CD4-positive, CD25-positive, alpha-beta regulatory T cell (primary cell): Measurements from ENCODE around the gene RNF151. TPM values are rescaled to one million over a fixed set of nuclear protein-coding genes. Genes with fewer than 3 reads are reported as not detected.

ENCODE experiments used
- ATAC-seq, 2 donors: fragments of 150-1000 bp; cut with Tn5 transposase; one replicate each; pipeline ENCODE4 v1.10.0; 2021; ENCODE audit warnings: low read depth in 2 of 2, moderate number of reproducible peaks in 2 of 2, moderate library complexity in 1 of 2
- DNase-seq, 3 donors: peaks; one replicate each; pipeline versions ENCODE4 v3.0.0 to v3.0.0-alpha.2; 2012 to 2022; ENCODE audit warnings: mixed read lengths in 1 of 3
- H3K27ac ChIP-seq: one replicate; pipeline ENCODE4 v1.7.0; 2013; ENCODE audit warnings: mild to moderate bottlenecking, low read length; ENCODE audit not compliant: insufficient read depth, poor library complexity, severe bottlenecking
- H3K27me3 ChIP-seq: one replicate; pipeline ENCODE4 v1.7.0; 2013; ENCODE audit warnings: low read length; ENCODE audit not compliant: control insufficient read depth, insufficient read depth
- H3K36me3 ChIP-seq: one replicate; pipeline ENCODE4 v1.7.0; 2013; ENCODE audit warnings: mild to moderate bottlenecking, low read length, moderate library complexity; ENCODE audit not compliant: control insufficient read depth, insufficient read depth
- H3K4me1 ChIP-seq: 2 replicates; pipeline ENCODE4 v1.7.0; 2013; ENCODE audit warnings: mild to moderate bottlenecking, low read length; ENCODE audit not compliant: insufficient read depth, control insufficient read depth, poor library complexity, severe bottlenecking
- H3K4me3 ChIP-seq: one replicate; pipeline ENCODE4 v1.7.0; 2013; ENCODE audit warnings: low read depth, mild to moderate bottlenecking, low read length, moderate library complexity
- H3K9me3 ChIP-seq, 2 experiments: 1 replicate in 1 of 2; 2 replicates in 1 of 2; pipeline ENCODE4 v1.7.0; 2013; ENCODE audit warnings: low read length in 2 of 2, mild to moderate bottlenecking in 1 of 2, moderate library complexity in 1 of 2; ENCODE audit not compliant: control insufficient read depth in 2 of 2
- H3K27ac Mint-ChIP-seq, 3 donors: one replicate each; pipeline ENCODE4 v1.8.0; 2020 to 2022; ENCODE audit warnings: mild to moderate bottlenecking in 3 of 3, mixed read lengths in 3 of 3, moderate library complexity in 2 of 3
- H3K27me3 Mint-ChIP-seq: one replicate; pipeline ENCODE4 v1.8.0; 2022; ENCODE audit warnings: mild to moderate bottlenecking, mixed read lengths
- H3K36me3 Mint-ChIP-seq: one replicate; pipeline ENCODE4 v1.8.0; 2020; ENCODE audit warnings: mixed read lengths
- H3K4me1 Mint-ChIP-seq, 4 donors: one replicate each; pipeline ENCODE4 v1.8.0; 2020 to 2022; ENCODE audit warnings: mixed read lengths in 4 of 4, mild to moderate bottlenecking in 1 of 4
- H3K4me3 Mint-ChIP-seq, 4 donors: one replicate each; pipeline ENCODE4 v1.8.0; 2020 to 2022; ENCODE audit warnings: mild to moderate bottlenecking in 4 of 4, mixed read lengths in 4 of 4, moderate library complexity in 3 of 4
- H3K9me3 Mint-ChIP-seq, 7 donors: one replicate each; pipeline ENCODE4 v1.8.0; 2020 to 2022; ENCODE audit warnings: mixed read lengths in 7 of 7, mild to moderate bottlenecking in 3 of 7, moderate library complexity in 2 of 7
- polyA plus RNA-seq, 4 donors: library from polyadenylated mRNA; unstranded; fragments of 300-500 nt; fragmentation: Illumina TruSeq; gene quantifications; one replicate each; pipeline ENCODE4 v1.2.3, GENCODE V29; 2021
- total RNA-seq: library from RNA; stranded (reverse); gene quantifications from one replicate; pipeline ENCODE4 v1.2.3, GENCODE V29; 2022

RNF151 gene
- total and polyA plus RNA-seq, 5 donors from 2014 or later = not detected

DNA sequence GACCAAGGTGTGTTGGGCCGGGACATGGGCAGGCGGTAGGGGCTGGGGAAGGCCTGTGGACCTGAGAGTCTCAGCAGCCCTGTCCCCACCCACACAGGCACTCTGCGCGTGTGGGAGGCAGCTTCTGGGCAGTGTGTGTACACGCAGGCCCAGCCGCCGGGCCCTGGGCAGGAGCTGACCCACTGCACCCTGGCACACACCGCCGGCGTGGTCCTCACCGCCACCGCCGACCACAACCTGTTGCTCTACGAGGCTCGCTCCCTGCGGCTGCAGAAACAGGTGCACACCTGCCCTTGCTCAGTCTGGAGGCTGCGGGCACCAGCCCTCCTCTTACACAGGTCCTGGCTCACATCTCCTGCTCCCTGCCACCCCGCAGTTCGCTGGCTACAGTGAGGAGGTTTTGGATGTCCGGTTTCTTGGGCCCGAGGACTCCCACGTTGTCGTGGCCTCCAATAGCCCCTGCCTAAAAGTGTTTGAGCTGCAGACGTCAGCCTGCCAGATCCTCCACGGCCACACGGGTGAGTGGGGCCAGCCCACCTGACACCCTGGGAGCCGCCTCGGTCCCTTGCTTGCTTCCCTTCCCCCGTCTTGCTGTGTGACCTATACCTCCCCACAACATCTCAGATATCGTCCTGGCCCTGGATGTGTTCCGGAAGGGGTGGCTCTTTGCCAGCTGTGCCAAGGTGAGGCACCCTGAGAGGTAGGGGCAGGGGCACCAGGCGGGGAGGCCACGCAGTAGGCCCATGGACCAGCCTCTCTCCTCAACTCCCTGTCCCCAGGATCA, 9.0 kb downstream of the RNF151 start:
- Histone ChIP-seq H3K4me1 (peaks cover 31% of the 10 kb centered on the region), H3K27me3 (no peaks in the 10 kb centered on the region), H3K36me3 (peaks cover 33% of the 10 kb centered on the region), H3K9me3 (no peaks in the 10 kb centered on the region), H3K4me3 (no peak overlapping the region), H3K27ac (no peak overlapping the region)
- DNase-seq (no peak), ATAC-seq (no peak)
- H3K36me3 Mint-ChIP-seq = peaks cover 6% of the 10 kb centered on the region
- H3K27me3 Mint-ChIP-seq = peaks cover 17% of the 10 kb centered on the region
- no peak overlapping the region for H3K27ac Mint-ChIP-seq
- H3K4me1 Mint-ChIP-seq = peaks cover 6 to 27% (median 11%) of the 10 kb centered on the region in 4 donors
- peak overlapping the region in 2 of 4 donors; percentile 10 to 24 for H3K4me3 Mint-ChIP-seq
- H3K9me3 Mint-ChIP-seq = no peaks in the 10 kb centered on the region

DNA sequence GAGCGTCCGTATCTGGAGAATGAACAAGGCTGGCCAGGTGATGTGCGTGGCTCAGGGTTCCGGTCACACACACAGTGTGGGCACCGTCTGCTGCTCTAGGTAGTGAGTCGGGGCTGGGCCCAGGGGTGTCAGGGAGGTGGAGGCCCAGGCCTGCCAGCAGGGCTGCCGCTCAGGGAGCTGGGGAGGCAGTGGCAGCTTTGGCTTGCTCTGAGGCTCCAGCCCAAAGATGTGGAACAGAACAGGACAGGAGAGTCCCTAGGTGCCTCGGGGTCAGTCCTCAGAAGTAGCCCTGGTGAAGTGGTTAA, 9.5 kb downstream of the RNF151 start:
- Mint-ChIP-seq H3K36me3 (peaks cover 6% of the 10 kb centered on the region), H3K27ac (no peak overlapping the region), H3K4me3 (no peak overlapping the region), H3K27me3 (peaks cover 22% of the 10 kb centered on the region), H3K9me3 (no peaks in the 10 kb centered on the region), H3K4me1 (peaks cover 6 to 22% (median 8%) of the 10 kb centered on the region in 4 donors)
- peaks cover 33% of the 10 kb centered on the region for H3K36me3 ChIP-seq
- no peak for DNase-seq
- H3K27me3 ChIP-seq = no peaks in the 10 kb centered on the region
- H3K4me1 ChIP-seq = peaks cover 25% of the 10 kb centered on the region
- no peak overlapping the region for H3K27ac ChIP-seq
- ATAC-seq = no peak
- H3K9me3 ChIP-seq = no peaks in the 10 kb centered on the region
- no peak overlapping the region for H3K4me3 ChIP-seq

DNA sequence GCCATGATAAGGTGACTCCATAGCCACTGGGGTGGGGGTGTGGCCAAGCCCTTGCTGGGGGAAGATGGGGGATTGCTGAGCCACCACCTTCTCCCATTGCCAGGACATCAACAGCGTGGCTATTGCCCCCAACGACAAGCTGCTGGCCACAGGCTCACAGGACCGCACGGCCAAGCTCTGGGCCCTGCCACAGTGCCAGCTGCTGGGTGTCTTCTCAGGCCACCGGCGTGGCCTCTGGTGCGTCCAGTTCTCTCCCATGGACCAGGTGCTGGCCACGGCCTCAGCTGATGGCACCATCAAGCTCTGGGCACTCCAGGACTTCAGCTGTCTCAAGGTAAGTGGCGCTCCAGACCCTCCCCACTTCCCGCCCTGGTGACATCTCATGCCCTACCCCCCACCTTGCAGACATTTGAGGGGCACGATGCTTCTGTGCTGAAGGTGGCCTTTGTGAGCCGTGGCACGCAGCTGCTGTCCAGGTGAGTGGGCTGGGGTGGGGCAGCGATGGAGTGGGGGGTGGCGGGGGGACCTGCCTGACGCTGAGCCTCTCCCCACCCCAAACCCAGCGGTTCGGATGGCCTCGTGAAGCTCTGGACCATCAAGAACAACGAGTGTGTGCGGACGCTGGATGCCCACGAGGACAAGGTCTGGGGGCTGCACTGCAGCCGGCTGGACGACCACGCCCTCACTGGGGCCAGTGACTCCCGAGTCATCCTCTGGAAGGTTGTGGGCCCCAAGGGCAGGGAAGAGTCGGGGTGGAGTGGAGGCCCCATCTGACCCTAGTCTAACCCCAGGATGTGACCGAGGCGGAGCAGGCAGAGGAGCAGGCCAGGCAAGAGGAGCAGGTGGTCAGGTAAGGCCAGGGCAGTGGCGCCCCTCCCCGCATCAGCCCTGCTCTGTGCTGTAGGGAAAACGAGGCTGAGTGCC, 10.6 kb downstream of the RNF151 start:
- H3K27me3 Mint-ChIP-seq = peaks cover 25% of the 10 kb centered on the region

DNA sequence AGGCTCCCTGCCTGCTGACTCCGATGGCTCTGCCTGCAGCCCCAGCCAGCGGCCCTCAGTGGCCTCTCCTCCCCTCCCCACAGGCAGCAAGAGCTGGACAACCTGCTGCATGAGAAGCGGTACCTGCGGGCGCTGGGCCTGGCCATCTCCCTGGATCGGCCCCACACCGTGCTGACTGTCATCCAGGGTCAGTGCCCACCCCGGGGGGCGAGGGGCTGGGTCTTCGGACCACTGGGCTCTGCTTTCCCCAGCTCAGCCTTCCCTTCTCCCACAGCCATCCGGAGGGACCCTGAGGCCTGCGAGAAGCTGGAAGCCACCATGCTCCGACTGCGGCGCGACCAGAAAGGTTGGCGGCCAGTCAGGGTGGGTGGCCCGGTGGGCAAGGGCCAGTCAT, 11.2 kb downstream of the RNF151 start:
- Mint-ChIP-seq H3K36me3 (peaks cover 6% of the 10 kb centered on the region), H3K27me3 (peaks cover 31% of the 10 kb centered on the region), H3K4me1 (peaks cover 0 to 18% (median 3%) of the 10 kb centered on the region in 4 donors), H3K27ac (no peak overlapping the region), H3K4me3 (no peak overlapping the region), H3K9me3 (no peaks in the 10 kb centered on the region)
- Histone ChIP-seq H3K27ac (no peak overlapping the region), H3K4me3 (no peak overlapping the region), H3K9me3 (no peaks in the 10 kb centered on the region), H3K27me3 (peaks cover 11% of the 10 kb centered on the region), H3K36me3 (peaks cover 33% of the 10 kb centered on the region), H3K4me1 (peaks cover 13% of the 10 kb centered on the region)
- no peak for ATAC-seq
- DNase-seq = no peak

More for the DNA sequence above, 10.6 kb downstream of the RNF151 start:
- Mint-ChIP-seq H3K4me3 (no peak overlapping the region), H3K27ac (no peak overlapping the region), H3K4me1 (peaks cover 0 to 15% (median 1%) of the 10 kb centered on the region in 4 donors), H3K36me3 (peaks cover 6% of the 10 kb centered on the region), H3K9me3 (no peaks in the 10 kb centered on the region)
- no peak for ATAC-seq
- H3K4me1 ChIP-seq = peaks cover 19% of the 10 kb centered on the region
- DNase-seq = no peak
- H3K4me3 ChIP-seq = no peak overlapping the region
- peaks cover 9% of the 10 kb centered on the region for H3K27me3 ChIP-seq
- H3K27ac ChIP-seq = no peak overlapping the region
- H3K9me3 ChIP-seq = no peaks in the 10 kb centered on the region
- peaks cover 33% of the 10 kb centered on the region for H3K36me3 ChIP-seq

DNA sequence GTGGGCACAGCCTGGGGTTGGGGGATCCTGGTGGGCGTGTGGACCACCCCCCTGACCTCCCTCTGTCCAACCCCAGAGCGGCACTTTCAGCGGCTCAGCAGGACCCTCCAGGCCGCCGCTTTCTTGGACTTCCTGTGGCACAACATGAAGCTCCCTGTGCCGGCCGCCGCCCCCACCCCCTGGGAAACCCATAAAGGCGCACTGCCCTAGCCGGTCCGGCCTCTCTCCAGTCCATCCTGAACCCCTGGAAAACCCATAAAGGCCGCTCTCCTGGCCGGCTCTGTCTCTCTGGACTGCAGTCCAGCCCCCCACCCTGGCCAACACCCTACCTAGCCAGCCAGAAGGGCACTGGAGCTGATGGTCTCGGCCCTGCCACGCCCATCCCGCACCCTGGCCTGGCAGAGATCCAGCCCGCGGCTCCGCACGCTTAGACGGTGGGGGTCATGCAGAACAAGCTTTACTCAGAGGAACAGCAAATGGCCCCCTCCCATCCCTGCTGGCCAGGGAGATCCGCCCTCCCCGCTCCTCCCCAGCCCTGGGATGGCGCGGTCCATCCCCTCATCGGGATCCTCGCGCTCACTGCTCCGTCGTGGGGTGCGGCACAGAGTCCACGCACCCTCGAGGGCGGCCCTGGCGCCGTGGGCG, 11.9 kb downstream of the RNF151 start:
- H3K36me3 ChIP-seq = peaks cover 33% of the 10 kb centered on the region
- H3K9me3 Mint-ChIP-seq = no peaks in the 10 kb centered on the region

DNA sequence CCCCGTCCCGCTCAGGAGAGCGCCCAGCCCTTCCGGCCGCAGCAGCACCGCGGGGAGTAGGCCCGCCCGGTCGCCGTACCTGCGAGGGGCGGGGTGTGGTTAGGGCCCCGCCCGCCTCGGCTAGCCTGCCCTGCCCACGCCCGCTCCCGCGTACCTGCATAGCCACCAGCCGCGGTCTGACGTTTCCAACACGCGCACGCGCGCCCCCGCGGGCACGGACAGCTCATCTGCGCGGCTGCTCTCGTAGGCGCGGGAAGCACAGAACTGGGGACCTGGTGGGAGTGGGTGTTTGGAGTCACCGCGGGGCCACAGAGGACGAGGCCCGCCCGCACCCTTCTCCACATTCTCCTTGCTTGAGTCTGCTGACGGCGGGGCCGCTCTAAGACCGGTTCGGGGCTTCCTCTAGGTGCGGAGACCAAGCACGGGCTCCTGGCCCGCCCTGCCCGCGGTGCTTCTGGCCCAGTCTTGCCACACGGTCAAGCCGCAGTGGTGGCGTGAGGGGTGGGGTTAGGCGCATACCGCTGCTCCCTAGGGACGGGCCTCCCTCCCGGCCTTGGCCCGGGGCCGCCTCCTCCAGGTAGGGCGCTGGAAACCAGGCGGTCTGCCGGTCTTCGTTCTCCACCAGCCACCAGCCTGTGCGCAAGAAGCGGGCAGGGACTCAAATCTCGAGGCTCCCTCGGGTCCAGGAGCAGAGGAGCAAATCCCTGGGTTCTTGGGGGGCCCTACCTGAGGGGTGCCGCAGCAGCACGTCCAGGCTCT, 12.8 kb downstream of the RNF151 start:
- no peak overlapping the region for H3K27ac ChIP-seq
- H3K36me3 Mint-ChIP-seq = peaks cover 6% of the 10 kb centered on the region
- no peak overlapping the region for H3K27ac Mint-ChIP-seq
- ATAC-seq (no peak), DNase-seq (peak in 1 of 3 donors; percentile 31)
- peaks cover 33% of the 10 kb centered on the region for H3K36me3 ChIP-seq
- H3K9me3 ChIP-seq = no peaks in the 10 kb centered on the region
- no peak overlapping the region for H3K4me3 Mint-ChIP-seq
- H3K4me1 ChIP-seq = peaks cover 16% of the 10 kb centered on the region
- H3K27me3 Mint-ChIP-seq = peaks cover 27% of the 10 kb centered on the region
- peaks cover 11% of the 10 kb centered on the region for H3K27me3 ChIP-seq
- no peaks in the 10 kb centered on the region for H3K9me3 Mint-ChIP-seq
- peaks cover 0 to 16% (median 4%) of the 10 kb centered on the region in 4 donors for H3K4me1 Mint-ChIP-seq
- no peak overlapping the region for H3K4me3 ChIP-seq

More for the DNA sequence above, 11.9 kb downstream of the RNF151 start:
- Mint-ChIP-seq H3K36me3 (peaks cover 6% of the 10 kb centered on the region), H3K27ac (no peak overlapping the region), H3K4me3 (no peak overlapping the region), H3K27me3 (peaks cover 28% of the 10 kb centered on the region), H3K4me1 (peaks cover 0 to 16% (median 4%) of the 10 kb centered on the region in 4 donors)
- Histone ChIP-seq H3K27ac (no peak overlapping the region), H3K27me3 (peaks cover 11% of the 10 kb centered on the region), H3K4me1 (peaks cover 15% of the 10 kb centered on the region), H3K9me3 (no peaks in the 10 kb centered on the region), H3K4me3 (no peak overlapping the region)
- DNase-seq (no peak), ATAC-seq (no peak)
